ENCODE data around the gene PCBP4. TPM values are rescaled to one million over a fixed set of nuclear protein-coding genes. Genes with fewer than 3 reads are reported as not detected.

Gene PCBP4
- total and polyA plus RNA-seq, 12 donors = 10.7 to 234 (median 35.7) TPM

DNA sequence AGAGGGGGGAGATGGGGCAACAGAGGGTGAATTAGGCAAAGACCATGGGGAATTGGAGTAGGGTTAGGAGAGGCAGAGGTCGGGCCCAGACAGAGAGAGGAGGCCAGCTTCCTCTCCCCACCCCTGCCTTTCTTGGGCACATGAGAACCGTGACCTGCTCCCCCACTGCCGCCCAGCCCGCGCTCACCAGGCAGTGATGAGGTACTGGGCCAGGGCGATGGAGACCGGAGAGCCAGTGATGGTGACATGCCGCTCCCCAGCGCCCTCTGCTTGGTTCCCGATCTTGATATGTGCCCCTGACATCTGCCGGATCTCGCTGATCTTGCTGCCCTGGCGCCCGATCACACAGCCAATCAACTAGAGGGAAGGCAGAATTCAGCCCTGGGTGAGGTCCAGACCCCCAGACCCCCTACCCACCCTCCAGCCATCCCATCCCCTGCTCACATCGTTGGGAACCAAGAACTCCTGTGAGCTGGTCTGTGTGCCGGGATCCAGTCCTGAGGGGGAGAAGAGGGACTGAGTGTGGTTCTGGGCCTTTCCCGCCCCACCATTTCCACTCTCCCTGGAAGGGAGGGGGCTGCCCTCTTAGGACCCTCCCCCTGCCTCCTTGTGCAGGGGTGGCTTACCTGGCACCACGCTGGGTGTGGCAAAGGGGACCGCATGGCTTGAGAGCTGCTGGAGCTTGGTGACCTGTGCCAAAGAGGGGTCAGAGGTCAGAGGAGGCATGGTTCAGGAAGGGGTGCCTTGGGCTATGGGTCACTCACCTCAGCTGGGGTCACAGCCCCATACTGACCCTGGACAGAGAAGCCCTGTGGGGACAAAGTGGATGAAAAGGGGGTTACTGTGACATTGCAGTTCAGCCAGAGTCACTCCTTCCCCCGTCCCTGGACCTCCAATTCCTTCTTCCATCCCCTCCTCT, 8.4 kb downstream of the PCBP4 start:
- intact Hi-C loops (cut with DNase I) = no loop called here
- H3K27me3 ChIP-seq = no peaks in the 10 kb centered on the region
- H3K9me3 ChIP-seq (replicated peaks in 1 of 3) = no peaks in the 10 kb centered on the region
- WGBS, 4 donors = 94 to 95% (median 94%) methylated on average over 15 to 20 of the region's 20 CpGs
- no peak overlapping the region for H3K27ac ChIP-seq
- H3K4me3 ChIP-seq = no peak overlapping the region
- no peak for DNase-seq
- TF ChIP-seq POLR2A (IDR thresholded peaks at IDR 0.05) (no peak), CTCF (IDR thresholded peaks at IDR 0.05) (no peak)
- H3K36me3 ChIP-seq (replicated peaks in 1 of 2) = peaks cover 0 to 8% of the 10 kb centered on the region in 2 donors
- peaks cover 9 to 11% of the 10 kb centered on the region in 2 donors for H3K4me1 ChIP-seq (replicated peaks in 1 of 2)

DNA sequence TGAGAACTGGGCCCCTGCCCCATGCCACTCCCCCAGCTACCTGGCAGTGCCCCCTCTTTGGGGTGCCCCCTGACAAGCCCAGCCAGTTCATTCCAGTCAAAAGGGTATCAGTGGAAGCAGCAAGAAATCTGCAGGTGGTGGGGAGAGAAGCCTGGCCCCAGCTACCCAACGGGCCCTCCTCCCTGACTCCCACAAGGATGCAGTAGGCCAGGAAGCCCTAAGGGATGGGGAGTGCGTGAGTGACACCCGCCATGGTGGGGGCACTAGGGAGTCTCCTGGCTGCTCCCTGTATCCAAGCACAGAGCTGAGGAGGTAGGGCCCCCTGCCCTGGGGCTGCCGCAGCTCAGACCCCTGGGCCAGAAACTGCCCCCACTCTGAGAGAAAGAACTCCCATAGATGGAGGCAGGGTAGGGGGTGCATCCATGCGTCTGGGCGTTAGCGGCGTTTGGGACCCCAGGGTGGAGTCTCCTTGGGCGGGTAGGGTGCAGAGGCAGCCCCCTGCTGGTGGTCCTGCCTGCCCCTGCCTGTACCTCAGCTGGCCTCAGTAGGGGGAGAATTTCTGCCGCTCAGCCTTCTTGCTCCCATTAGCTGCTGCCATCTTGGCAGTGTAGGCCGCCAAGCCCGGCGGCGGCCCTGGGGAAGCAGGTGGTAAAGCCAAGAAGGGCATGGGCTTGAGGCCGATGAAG, 9.6 kb downstream of the PCBP4 start:
- Histone ChIP-seq H3K27me3 (no peaks in the 10 kb centered on the region), H3K9me3 (replicated peaks in 1 of 3) (no peaks in the 10 kb centered on the region), H3K36me3 (replicated peaks in 1 of 2) (peaks cover 0 to 8% of the 10 kb centered on the region in 2 donors), H3K4me1 (replicated peaks in 1 of 2) (peaks cover 9 to 11% of the 10 kb centered on the region in 2 donors), H3K4me3 (no peak overlapping the region), H3K27ac (no peak overlapping the region)
- intact Hi-C loops (cut with DNase I) = no loop called here
- DNase-seq = no peak
- WGBS, 4 donors = 92 to 96% (median 95%) methylated on average over 8 to 15 of the region's 15 CpGs
- no peak for TF ChIP-seq CTCF (IDR thresholded peaks at IDR 0.05)
- TF ChIP-seq POLR2A (IDR thresholded peaks at IDR 0.05) = no peak

GRCh38 chr3:51955893-51956770, 11.1 kb downstream of the PCBP4 start:
- intact Hi-C loops (cut with DNase I) = no loop called here
- peak; percentile 55 to 80 (median 65) for DNase-seq
- Histone ChIP-seq H3K4me3 (peak overlapping the region in 1 of 4 donors; percentile 63), H3K9me3 (replicated peaks in 1 of 3) (no peaks in the 10 kb centered on the region), H3K36me3 (replicated peaks in 1 of 2) (peaks cover 0 to 8% of the 10 kb centered on the region in 2 donors), H3K4me1 (replicated peaks in 1 of 2) (peaks cover 9 to 11% of the 10 kb centered on the region in 2 donors), H3K27me3 (no peaks in the 10 kb centered on the region), H3K27ac (peak overlapping the region in 4 of 5 donors; percentile 44 to 80 (median 72))
- peak in 1 of 2 donors; percentile 15 for TF ChIP-seq POLR2A (IDR thresholded peaks at IDR 0.05)
- TF ChIP-seq CTCF (IDR thresholded peaks at IDR 0.05) = peak; percentile 5 to 73 (median 34)
- 3 to 27% (median 5%) methylated on average over 7 to 97 of the region's 97 CpGs for WGBS, 4 donors

All from adrenal gland (tissue), 12 donors.